Central memory CD8-positive, alpha-beta T cell (primary cell): Measurements from ENCODE around the gene NME9.
A peak's percentile ranks its signal among the peaks of the same experiment; 100 is the strongest.

Experiments used
- ATAC-seq: fragments of 150-1000 bp; cut with Tn5 transposase; replicated peaks from 2 replicates; pipeline ENCODE4 v1.10.0; 2022; ENCODE audit warnings: mild to moderate bottlenecking, moderate FRiP score, moderate number of reproducible peaks; ENCODE audit not compliant: poor library complexity, severe bottlenecking; ENCODE audit errors: extremely low read depth
- DNase-seq, 2 donors: peaks; one replicate each; pipeline ENCODE4 v3.0.0; 2021; ENCODE audit warnings: low spot score in 2 of 2
- H3K27ac Mint-ChIP-seq: one replicate; pipeline ENCODE4 v1.8.0; 2022; ENCODE audit warnings: low read depth, mild to moderate bottlenecking, moderate library complexity, mixed read lengths
- H3K27me3 Mint-ChIP-seq: one replicate; pipeline ENCODE4 v1.8.0; 2022; ENCODE audit warnings: mixed read lengths
- H3K36me3 Mint-ChIP-seq: one replicate; pipeline ENCODE4 v1.8.0; 2022; ENCODE audit warnings: mild to moderate bottlenecking, moderate library complexity, mixed read lengths; ENCODE audit not compliant: insufficient read depth
- H3K4me1 Mint-ChIP-seq: one replicate; pipeline ENCODE4 v1.8.0; 2022; ENCODE audit warnings: mixed read lengths
- H3K4me3 Mint-ChIP-seq: one replicate; pipeline ENCODE4 v1.8.0; 2022; ENCODE audit warnings: mild to moderate bottlenecking, moderate library complexity, mixed read lengths
- H3K9me3 Mint-ChIP-seq: one replicate; pipeline ENCODE4 v1.8.0; 2022; ENCODE audit warnings: mixed read lengths

The NME9 gene

GRCh38 chr3:138282836-138283235 is 46.8 kb downstream of the NME9 start:
- no peaks in the 10 kb centered on the region for H3K27me3 Mint-ChIP-seq

GRCh38 chr3:138281561-138281960 is 48.1 kb downstream of the NME9 start:
- Mint-ChIP-seq H3K4me3 (no peak overlapping the region), H3K27ac (no peak overlapping the region)
- ATAC-seq, result no peak

More at GRCh38 chr3:138282836-138283235, 46.8 kb downstream of the NME9 start:
- Mint-ChIP-seq H3K4me1 (peaks cover 6% of the 10 kb centered on the region), H3K36me3 (peaks cover 6% of the 10 kb centered on the region), H3K9me3 (no peaks in the 10 kb centered on the region), H3K27ac (peak overlapping the region; percentile 10), H3K4me3 (no peak overlapping the region)
- no peak for DNase-seq
- ATAC-seq, result no peak

GRCh38 chr3:138271189-138271794 is 58.4 kb downstream of the NME9 start:
- Mint-ChIP-seq H3K9me3 (no peaks in the 10 kb centered on the region), H3K27me3 (no peaks in the 10 kb centered on the region), H3K4me3 (no peak overlapping the region), H3K4me1 (no peaks in the 10 kb centered on the region), H3K27ac (peak overlapping the region; percentile 69), H3K36me3 (peaks cover 42% of the 10 kb centered on the region)
- no peak for ATAC-seq
- no peak for DNase-seq

More at GRCh38 chr3:138281561-138281960, 48.1 kb downstream of the NME9 start:
- Mint-ChIP-seq H3K36me3 (peaks cover 6% of the 10 kb centered on the region), H3K9me3 (no peaks in the 10 kb centered on the region), H3K27me3 (no peaks in the 10 kb centered on the region), H3K4me1 (peaks cover 6% of the 10 kb centered on the region)
- no peak for DNase-seq

GRCh38 chr3:138270245-138270644 is 59.4 kb downstream of the NME9 start:
- Mint-ChIP-seq H3K9me3 (no peaks in the 10 kb centered on the region), H3K27me3 (no peaks in the 10 kb centered on the region), H3K4me1 (no peaks in the 10 kb centered on the region), H3K36me3 (peaks cover 38% of the 10 kb centered on the region), H3K27ac (no peak overlapping the region), H3K4me3 (no peak overlapping the region)
- ATAC-seq, result no peak
- DNase-seq, result no peak

GRCh38 chr3:138267083-138267482 is 62.6 kb downstream of the NME9 start:
- no peaks in the 10 kb centered on the region for H3K27me3 Mint-ChIP-seq
- no peak overlapping the region for H3K27ac Mint-ChIP-seq
- H3K4me1 Mint-ChIP-seq, result no peaks in the 10 kb centered on the region
- ATAC-seq (no peak), DNase-seq (no peak)
- H3K4me3 Mint-ChIP-seq, result no peak overlapping the region
- H3K9me3 Mint-ChIP-seq, result no peaks in the 10 kb centered on the region
- peaks cover 17% of the 10 kb centered on the region for H3K36me3 Mint-ChIP-seq

- Mint-ChIP-seq H3K27ac (no peak overlapping the region), H3K36me3 (peaks cover 13% of the 10 kb centered on the region), H3K4me3 (no peak overlapping the region), H3K9me3 (no peaks in the 10 kb centered on the region), H3K4me1 (no peaks in the 10 kb centered on the region), H3K27me3 (no peaks in the 10 kb centered on the region)
- ATAC-seq, result no peak
- DNase-seq, result no peak
Observed at GRCh38 chr3:138265745-138266144, 63.9 kb downstream of the NME9 start.

- Mint-ChIP-seq H3K36me3 (peaks cover 8% of the 10 kb centered on the region), H3K27ac (no peak overlapping the region), H3K9me3 (no peaks in the 10 kb centered on the region), H3K4me1 (peaks cover 7% of the 10 kb centered on the region), H3K4me3 (no peak overlapping the region), H3K27me3 (no peaks in the 10 kb centered on the region)
- DNase-seq, result no peak
- ATAC-seq, result no peak
Observed at GRCh38 chr3:138263104-138263503, 66.5 kb downstream of the NME9 start.

GRCh38 chr3:138260611-138261010 is 69.0 kb downstream of the NME9 start:
- ATAC-seq, result no peak

GRCh38 chr3:138259126-138259525 is 70.5 kb downstream of the NME9 start:
- DNase-seq (no peak), ATAC-seq (no peak)
- no peak overlapping the region for H3K4me3 Mint-ChIP-seq
- H3K4me1 Mint-ChIP-seq, result peaks cover 7% of the 10 kb centered on the region
- no peaks in the 10 kb centered on the region for H3K27me3 Mint-ChIP-seq
- H3K9me3 Mint-ChIP-seq, result no peaks in the 10 kb centered on the region
- H3K36me3 Mint-ChIP-seq, result peaks cover 10% of the 10 kb centered on the region
- no peak overlapping the region for H3K27ac Mint-ChIP-seq

More at GRCh38 chr3:138260611-138261010, 69.0 kb downstream of the NME9 start:
- no peak overlapping the region for H3K27ac Mint-ChIP-seq
- no peaks in the 10 kb centered on the region for H3K27me3 Mint-ChIP-seq
- H3K4me1 Mint-ChIP-seq, result peaks cover 7% of the 10 kb centered on the region
- DNase-seq, result no peak
- H3K36me3 Mint-ChIP-seq, result peaks cover 10% of the 10 kb centered on the region
- H3K9me3 Mint-ChIP-seq, result no peaks in the 10 kb centered on the region
- H3K4me3 Mint-ChIP-seq, result no peak overlapping the region

GRCh38 chr3:138257986-138258385 is 71.7 kb downstream of the NME9 start:
- no peak for ATAC-seq
- H3K27ac Mint-ChIP-seq, result no peak overlapping the region

GRCh38 chr3:138256022-138256421 is 73.6 kb downstream of the NME9 start:
- DNase-seq (no peak), ATAC-seq (no peak)
- Mint-ChIP-seq H3K9me3 (no peaks in the 10 kb centered on the region), H3K27ac (no peak overlapping the region), H3K4me1 (peaks cover 7% of the 10 kb centered on the region), H3K27me3 (no peaks in the 10 kb centered on the region), H3K36me3 (peaks cover 6% of the 10 kb centered on the region), H3K4me3 (no peak overlapping the region)

More at GRCh38 chr3:138257986-138258385, 71.7 kb downstream of the NME9 start:
- DNase-seq, result no peak
- Mint-ChIP-seq H3K4me3 (no peak overlapping the region), H3K36me3 (peaks cover 7% of the 10 kb centered on the region), H3K4me1 (peaks cover 7% of the 10 kb centered on the region), H3K9me3 (no peaks in the 10 kb centered on the region), H3K27me3 (no peaks in the 10 kb centered on the region)

- DNase-seq, result no peak
- no peak for ATAC-seq
- Mint-ChIP-seq H3K4me3 (no peak overlapping the region), H3K27ac (no peak overlapping the region), H3K27me3 (no peaks in the 10 kb centered on the region), H3K4me1 (no peaks in the 10 kb centered on the region), H3K9me3 (no peaks in the 10 kb centered on the region), H3K36me3 (peaks cover 6% of the 10 kb centered on the region)
Observed at GRCh38 chr3:138254216-138254615, 75.4 kb downstream of the NME9 start.

- no peak overlapping the region for H3K4me3 Mint-ChIP-seq
- H3K27me3 Mint-ChIP-seq, result no peaks in the 10 kb centered on the region
- H3K27ac Mint-ChIP-seq, result no peak overlapping the region
- no peaks in the 10 kb centered on the region for H3K9me3 Mint-ChIP-seq
- no peaks in the 10 kb centered on the region for H3K4me1 Mint-ChIP-seq
- DNase-seq, result no peak
- ATAC-seq, result no peak
- H3K36me3 Mint-ChIP-seq, result peaks cover 6% of the 10 kb centered on the region
Observed at GRCh38 chr3:138253609-138254008, 76.0 kb downstream of the NME9 start.
